NOMO-1 treated with DMSO at 0.1 percent for 48 hours (cell line): ENCODE measurements around the gene SRRM2.

ENCODE experiments used
- DNase-seq: peaks from one replicate; lab custom pipeline; 2025; ENCODE audit not compliant: unreplicated experiment; lab: John Stamatoyannopoulos, UW

Gene SRRM2

GRCh38 chr16:2737895-2738418, 14.5 kb upstream of the SRRM2 start:
- no peak for DNase-seq

GRCh38 chr16:2738615-2739014, 13.8 kb upstream of the SRRM2 start:
- no peak for DNase-seq

DNA sequence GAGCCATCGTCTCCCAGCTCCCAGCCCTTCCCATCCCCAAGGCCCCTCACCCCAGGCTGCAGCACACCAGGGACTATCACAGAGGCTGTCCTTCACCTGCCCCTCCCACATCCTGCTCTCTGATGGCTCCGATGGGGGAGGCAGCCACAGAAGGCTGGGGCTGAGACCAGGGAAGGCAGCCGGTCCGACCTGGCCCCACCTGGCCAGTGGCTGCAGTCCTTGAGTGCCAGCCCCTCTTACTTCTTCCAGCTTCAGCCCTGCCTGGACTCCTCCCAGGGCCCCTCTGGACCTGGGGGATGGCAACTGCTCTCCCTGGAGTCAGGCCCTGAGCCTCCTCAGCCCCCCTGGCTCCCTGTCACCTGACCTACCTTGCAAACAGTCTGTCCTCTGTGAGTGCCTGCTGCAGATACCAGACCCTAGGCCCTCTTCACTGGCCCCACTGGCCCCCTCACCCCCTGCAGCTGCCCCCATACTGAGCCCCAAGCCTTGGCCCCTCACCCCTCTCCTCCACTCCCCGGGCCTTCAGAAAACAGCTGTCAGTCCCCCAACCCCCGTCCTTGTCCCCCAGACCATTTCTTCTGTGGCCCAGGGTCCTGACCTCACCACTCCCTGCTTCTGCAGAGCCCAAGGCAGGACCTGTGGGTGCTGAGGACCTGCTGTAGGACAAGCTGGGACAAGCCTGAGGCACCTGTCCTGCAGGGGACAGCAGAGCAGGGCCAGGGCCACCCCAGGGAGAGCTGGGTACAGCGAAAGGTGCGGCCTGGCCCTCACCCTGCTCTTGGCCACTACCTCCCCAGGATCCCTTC, 12.6 kb upstream of the SRRM2 start:
- no peak for DNase-seq

DNA sequence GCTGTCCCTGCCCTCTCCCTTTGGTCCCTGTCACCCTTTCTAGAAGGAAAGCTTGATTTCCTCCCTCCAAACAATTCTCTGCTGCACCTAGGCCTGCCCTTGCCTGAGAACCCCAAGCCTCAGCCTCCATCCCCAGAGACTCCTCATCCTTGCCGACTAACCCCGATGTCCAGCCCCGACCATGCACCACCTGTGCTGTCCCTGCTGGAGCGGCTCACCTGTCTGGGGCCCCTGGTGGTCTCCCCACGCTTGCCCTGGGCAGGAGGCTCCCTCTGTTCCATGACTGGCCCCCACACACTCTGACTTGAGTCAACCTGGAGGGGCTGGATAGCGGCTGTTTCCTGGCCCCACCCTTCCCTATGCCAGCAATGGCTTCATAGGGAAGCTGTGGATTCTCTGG, 12.0 kb upstream of the SRRM2 start:
- DNase-seq: no peak

DNA sequence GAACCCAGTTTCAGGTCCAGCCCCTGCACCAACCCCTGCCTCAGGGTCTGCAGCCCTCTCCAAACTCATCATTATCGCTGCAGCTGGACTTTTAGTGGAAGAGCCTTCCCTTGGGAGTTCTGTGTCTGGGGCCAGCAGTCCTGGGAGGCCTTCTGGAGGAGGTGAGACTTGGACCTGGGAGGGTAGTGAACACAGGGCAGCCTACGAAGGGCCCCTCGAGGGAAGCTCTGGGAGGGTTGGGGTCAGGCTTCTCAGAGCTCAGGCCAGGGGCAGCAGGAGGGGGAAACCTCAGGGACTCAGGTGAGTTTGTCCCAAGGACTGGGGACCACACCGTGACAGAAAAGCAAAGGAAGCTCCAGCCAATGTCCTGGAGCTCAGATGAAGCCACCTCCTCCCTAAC, 11.3 kb upstream of the SRRM2 start:
- DNase-seq: no peak

DNA sequence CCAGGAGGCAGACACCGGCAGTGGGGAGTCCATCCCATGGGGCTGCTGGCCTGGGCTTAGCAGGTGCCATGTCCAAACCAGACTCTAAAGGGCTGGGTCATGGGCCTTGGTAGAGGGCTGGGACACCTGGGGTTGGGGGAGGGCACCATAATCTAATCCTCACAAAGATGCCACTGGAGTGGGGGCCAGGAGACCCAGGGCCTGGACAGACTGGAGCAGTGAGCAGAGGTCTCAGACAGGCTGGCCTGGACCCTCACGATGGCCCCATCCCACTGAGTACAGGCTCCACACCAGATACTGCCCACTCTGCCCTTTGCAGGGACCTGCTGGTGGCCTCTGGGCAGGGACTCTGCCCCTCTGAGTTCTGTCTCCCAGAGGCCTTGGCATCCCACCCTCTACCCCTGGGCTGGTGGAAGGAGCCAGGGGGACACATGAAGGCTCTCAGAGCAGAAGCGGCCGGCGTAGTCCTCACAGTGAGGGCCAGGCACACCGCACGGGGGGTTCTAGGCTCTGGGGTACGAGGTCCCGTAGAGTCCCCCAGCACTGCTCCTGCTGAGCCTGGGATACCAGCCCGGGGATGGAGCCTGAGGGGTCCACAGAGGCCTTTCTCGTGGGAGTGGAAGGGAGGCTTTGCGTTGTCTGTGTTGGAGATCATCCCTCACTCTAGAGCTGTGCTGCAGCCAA, 10.0 kb upstream of the SRRM2 start:
- DNase-seq: no peak

GRCh38 chr16:2743007-2743810, 9.2 kb upstream of the SRRM2 start:
- no peak for DNase-seq

- DNase-seq: no peak
These were observed 7.7 kb upstream of the SRRM2 start for GRCh38 chr16:2744711-2745110.

DNA sequence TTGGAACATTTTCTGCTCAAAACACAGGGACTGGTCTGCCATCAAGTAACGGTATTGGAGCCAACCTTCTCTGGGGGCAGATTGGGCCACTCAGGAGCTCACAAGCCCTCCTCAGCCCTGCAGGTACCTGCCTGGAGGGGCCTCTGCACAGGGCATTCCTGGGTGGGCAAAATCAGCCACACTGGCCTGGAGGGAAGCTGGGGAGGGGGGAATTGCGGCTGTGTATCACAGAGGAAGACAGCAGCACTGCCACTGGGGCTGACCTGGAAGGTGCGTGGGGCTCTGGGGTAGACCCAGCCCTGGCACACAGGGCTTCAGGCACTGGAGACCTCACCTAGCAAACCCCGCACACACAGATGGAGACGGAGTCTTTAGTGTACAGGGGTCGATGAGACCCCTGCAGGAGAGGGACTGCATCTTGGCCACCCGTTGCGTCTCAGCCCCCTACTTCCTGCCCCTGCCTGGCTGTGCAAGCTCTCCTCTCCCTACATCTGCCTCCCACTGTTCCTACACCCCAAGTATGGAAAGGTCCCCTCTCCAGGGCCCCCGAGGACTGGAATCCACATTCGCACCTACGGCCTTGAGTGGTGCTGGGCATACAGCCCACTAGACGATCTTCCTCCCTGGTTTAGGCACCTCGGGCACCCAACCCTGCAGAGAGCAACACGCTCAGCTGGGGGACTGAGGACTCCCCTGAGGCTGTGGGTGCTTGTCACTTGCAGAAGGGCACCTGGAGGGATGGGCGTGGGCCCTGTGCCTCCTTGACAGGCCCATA, 7.1 kb upstream of the SRRM2 start:
- no peak for DNase-seq

DNA sequence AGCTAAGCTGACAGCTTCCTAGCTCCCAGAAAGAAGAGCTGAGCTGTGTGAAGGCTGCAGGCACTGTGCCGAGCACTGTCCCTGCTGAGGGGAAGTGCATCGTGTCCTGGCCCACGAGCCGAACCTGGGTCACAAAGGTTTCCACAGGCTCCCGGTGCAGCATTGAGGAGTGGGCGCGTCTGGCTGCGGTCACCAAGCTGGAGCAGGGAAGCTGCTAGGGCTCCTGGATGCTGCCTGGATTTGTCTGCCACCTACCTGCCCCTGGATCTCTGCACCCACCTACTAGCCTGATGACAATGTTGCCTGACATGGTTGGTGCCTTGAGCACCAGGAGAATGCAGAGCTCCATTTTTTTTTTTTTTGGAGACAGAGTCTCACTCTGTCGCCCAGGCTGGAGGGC, 6.5 kb upstream of the SRRM2 start:
- DNase-seq: no peak

DNA sequence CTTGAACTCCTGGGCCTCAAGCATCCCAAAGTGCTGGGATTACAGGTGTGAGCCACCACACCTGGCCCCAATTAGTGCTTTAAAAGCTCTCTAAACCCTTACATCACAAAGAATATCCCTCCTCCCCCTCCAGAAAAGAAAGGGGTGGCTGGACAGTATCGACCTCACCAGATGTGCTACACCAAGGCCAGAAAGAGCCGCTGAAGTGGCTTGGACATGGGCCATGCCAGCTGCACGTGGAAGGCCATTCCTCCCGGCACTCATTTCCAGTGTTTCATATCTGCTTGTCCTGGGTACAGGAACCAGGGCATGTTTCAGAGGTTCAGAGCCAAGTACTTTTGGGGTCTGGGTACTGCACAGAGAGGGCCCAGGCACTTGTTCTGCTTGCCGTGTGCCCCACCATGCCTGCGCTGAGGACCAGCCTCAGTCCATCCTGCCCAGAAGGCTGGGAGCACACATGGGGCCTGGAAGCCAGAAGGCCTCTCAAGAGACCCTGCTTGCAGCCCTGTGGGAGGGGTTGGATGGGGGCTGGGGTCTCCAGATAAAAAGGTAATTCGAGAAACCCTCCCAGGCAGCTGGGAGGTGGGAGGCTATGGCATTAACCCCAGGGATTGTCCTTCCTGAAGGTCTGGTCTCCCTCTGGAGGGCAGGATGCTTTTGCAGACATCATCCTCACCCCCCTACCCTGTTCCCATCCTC, 3.5 kb upstream of the SRRM2 start:
- no peak for DNase-seq

DNA sequence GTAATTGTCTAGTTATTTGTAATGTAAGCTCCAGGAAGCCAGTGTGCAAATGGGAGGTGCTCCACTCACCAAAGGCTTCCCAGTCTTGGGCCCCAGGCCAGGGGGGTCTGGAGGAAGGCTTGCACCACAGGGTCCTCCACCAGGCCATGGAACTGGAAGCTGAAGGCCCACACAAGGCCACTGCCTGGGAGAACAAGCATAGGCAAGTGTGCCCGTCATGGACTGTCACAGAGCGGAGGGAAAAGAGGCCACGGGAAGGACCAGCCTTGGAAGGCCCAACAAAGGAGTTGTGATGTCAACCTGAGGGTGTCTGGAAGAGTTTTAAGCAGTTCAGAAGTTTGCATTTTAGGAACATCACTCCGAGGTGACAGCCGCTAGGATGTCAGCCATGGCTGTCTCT, 3.0 kb upstream of the SRRM2 start:
- DNase-seq: no peak

DNA sequence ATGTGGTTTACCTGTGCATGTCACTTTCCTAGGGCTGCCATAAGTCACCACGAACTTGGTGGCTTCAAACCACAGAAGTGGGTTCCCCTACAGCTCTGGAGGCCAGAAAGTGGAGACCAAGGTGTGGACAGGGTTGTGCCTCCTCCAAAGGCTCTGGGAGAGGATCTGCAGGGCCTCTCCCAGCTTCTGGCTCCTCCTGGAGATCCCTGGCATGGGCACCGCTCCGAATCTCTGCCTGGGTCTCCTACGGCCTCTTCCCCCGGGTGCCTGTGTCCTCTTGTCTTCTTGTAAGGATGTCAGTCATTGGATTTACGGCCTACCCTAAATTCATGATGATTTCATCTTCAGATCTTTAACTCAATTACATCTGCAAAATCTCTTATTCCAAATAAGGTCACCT, 2.5 kb upstream of the SRRM2 start:
- no peak for DNase-seq

- DNase-seq: no peak
These were observed 832 bp upstream of the SRRM2 start for GRCh38 chr16:2751577-2752034.

DNA sequence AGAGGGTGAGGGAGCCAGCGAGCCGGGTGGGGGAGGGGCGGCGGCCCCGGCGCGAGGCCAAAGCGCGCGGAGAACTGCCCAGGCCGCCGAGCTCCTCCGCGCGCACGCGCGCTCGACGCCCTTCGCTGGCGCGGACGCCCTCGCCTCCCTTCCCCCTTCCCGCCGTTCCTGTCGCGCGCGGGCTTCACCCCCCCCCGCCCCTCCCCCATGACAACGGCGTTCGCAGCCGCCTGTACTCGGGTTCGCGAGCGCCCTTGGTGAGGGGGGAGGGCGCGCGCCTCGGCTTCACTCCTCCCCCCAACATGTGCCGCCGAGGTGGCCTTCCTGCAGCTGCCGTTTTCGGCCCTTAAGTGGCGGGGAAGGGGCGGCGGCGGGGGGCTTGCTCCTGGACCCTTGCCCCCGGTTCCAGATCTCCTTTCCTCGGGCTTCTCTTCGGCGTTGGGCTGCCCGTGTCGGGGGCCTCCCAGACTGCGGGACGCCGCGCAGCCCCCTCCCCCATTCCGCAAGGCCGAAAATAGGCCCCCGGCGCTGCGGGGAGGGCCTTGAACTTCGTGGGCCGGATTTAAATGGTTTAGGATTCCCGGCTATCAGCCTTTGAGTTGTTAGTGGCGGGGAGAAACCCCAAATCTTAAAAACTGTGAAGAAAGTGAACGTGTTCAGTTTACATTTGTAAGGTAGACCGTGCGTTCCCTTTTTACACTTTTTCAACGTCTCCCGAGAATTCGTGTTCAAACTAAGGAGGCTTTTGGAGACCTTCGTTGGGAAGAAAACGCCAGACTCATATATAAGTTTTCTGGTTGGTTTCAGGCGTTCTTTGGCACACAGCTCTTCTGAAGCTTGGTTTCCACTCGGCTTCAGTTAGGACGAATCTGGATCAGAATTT, 653 bp downstream of the SRRM2 start:
- DNase-seq: peak; percentile 62

DNA sequence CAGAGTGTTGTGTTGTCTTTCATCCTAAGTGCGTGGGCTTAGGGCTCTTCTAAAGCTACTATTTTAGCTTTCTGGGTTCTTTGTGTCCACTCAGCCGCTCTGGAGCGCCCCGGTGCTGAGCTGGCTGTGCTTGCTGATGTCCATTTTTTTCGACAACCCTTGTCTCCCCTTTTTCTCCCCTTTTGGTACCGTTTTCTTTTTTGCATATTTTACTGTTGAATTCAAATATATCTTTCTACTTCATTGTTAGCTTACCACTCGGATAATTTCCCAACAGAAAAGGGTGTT, 1.2 kb downstream of the SRRM2 start:
- no peak for DNase-seq

- DNase-seq: no peak
These were observed 2.7 kb downstream of the SRRM2 start for GRCh38 chr16:2755158-2755557.

- no peak for DNase-seq
These were observed 4.0 kb downstream of the SRRM2 start for GRCh38 chr16:2756288-2757015.

DNA sequence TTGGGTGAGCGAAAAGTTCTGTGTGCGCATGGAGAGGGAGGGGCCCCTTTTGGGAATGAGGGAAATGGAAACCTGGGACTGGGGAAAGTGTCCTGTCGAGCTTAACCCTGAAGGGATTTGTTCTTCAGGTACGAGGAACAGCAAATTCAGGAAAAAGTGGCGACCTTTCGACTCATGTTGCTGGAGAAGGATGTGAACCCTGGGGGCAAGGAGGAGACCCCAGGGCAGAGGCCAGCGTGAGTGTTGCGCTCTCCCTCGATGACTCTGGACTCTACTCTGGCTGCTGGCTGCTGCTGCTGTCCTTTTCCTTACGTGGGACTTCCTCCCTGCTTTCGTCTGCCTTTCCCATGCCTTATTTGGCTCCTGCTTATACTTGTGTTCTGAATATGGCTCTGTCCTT, 4.9 kb downstream of the SRRM2 start:
- no peak for DNase-seq
